Testis (tissue), 3 donors: ENCODE data around the gene HTR3A. TPM values are rescaled to one million over a fixed set of nuclear protein-coding genes. Genes with fewer than 3 reads are reported as not detected.

Source experiments
- DNase-seq: peaks from one replicate; pipeline ENCODE4 v3.0.0-alpha.2; 2019
- H3K27ac ChIP-seq, 2 donors: fragments of 200-600 bp; sonication (generic); one replicate each; pipeline ENCODE4 v1.5.1; 2019
- H3K27me3 ChIP-seq: fragments of 200-600 bp; sonication (generic); one replicate; pipeline ENCODE4 v1.5.1; 2019
- H3K36me3 ChIP-seq: fragments of 200-600 bp; sonication (generic); one replicate; pipeline ENCODE4 v1.5.1; 2017; ENCODE audit warnings: low read depth; ENCODE audit errors: missing control alignments
- H3K4me1 ChIP-seq: fragments of 200-600 bp; sonication (generic); one replicate; pipeline ENCODE4 v1.5.1; 2019
- H3K4me3 ChIP-seq, 2 donors: fragments of 200-600 bp; sonication (generic); one replicate each; pipeline ENCODE4 v1.5.1; 2017 to 2019
- H3K9me3 ChIP-seq: fragments of 200-600 bp; sonication (generic); one replicate; pipeline ENCODE4 v1.5.1; 2017
- POLR2A ChIP-seq: fragments of 450-650 bp; IDR thresholded peaks from one replicate; pipeline ENCODE4 v1.6.1; 2017; ENCODE audit warnings: antibody characterized with exemption, mild to moderate bottlenecking, moderate library complexity
- WGBS, 2 donors: methylation state at CpG; one replicate each; pipeline ENCODE4 v1.1.5; 2018; 5-methylcytosine and 5-hydroxymethylcytosine counted together
- intact Hi-C: fragments of 100-400 bp; cut with DNase I; formaldehyde crosslinking; loops from one replicate; pipeline ENCODE4 v1.15.1; 2023; ENCODE audit warnings: low total_unique reads
- polyA plus RNA-seq: library from polyadenylated mRNA; stranded (reverse); fragments of 350-450 nt; fragmentation: Illumina TruSeq; extraction: RNeasy Lipid Tissue Mini Kit (QIAGEN cat#74804); gene quantifications from one replicate; pipeline ENCODE4 v1.2.3, GENCODE V29; 2014; ENCODE audit warnings: low read depth, low replicate concordance; ENCODE audit not compliant: insufficient read depth
- total RNA-seq, 2 donors: library from RNA; depleted of rRNA; stranded (reverse); fragments of >200 nt; gene quantifications; one replicate each; pipeline ENCODE4 v1.2.3, GENCODE V29; 2016
- TF ChIP-seq, protein P1 (sequence below), 3 experiments: fragments of 450-650 bp in 2 of 3; fragments of 200-600 bp in 1 of 3; sonication (generic) in 1 of 3; IDR thresholded peaks; one replicate each; pipeline ENCODE4 v1.5.1; 2016 to 2019; ENCODE audit warnings: antibody characterized with exemption in 3 of 3, mild to moderate bottlenecking in 2 of 3, moderate library complexity in 1 of 3

HTR3A gene
- total and polyA plus RNA-seq, 3 donors from 2014 or later, result 0.29 to 0.81 (median 0.39) TPM

DNA sequence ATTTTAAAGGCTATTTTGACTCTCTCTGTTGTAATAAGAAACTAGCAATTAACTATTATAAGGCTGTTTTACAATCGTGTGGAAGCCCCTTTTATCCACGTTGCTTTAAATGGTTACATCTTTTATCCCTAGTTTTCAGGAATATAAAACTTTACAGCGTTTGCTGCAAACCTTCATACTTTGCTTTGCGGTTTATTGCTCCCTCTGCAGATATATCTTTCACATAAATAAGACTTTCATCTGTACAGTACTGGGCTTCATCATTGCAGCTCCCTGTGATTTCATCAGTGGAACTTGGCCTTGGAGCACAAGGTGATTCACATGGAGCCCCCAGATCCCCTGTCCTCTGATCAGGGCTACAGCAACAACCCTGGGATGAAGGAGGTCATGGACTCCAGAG, 25.6 kb downstream of the HTR3A start:
- H3K4me3 ChIP-seq, result no peak overlapping the region
- no peaks in the 10 kb centered on the region for H3K9me3 ChIP-seq
- H3K4me1 ChIP-seq, result no peaks in the 10 kb centered on the region
- TF ChIP-seq POLR2A, result no peak
- TF ChIP-seq, protein P1, sequence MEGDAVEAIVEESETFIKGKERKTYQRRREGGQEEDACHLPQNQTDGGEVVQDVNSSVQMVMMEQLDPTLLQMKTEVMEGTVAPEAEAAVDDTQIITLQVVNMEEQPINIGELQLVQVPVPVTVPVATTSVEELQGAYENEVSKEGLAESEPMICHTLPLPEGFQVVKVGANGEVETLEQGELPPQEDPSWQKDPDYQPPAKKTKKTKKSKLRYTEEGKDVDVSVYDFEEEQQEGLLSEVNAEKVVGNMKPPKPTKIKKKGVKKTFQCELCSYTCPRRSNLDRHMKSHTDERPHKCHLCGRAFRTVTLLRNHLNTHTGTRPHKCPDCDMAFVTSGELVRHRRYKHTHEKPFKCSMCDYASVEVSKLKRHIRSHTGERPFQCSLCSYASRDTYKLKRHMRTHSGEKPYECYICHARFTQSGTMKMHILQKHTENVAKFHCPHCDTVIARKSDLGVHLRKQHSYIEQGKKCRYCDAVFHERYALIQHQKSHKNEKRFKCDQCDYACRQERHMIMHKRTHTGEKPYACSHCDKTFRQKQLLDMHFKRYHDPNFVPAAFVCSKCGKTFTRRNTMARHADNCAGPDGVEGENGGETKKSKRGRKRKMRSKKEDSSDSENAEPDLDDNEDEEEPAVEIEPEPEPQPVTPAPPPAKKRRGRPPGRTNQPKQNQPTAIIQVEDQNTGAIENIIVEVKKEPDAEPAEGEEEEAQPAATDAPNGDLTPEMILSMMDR (IDR thresholded peaks at IDR 0.05), result no peak
- H3K27ac ChIP-seq, result no peak overlapping the region
- no peak for DNase-seq
- H3K27me3 ChIP-seq, result no peaks in the 10 kb centered on the region
- 76 to 77% methylated on average over 4 of the region's 4 CpGs for WGBS, 2 donors
- intact Hi-C loops, result no loop called here
- H3K36me3 ChIP-seq, result no peaks in the 10 kb centered on the region

DNA sequence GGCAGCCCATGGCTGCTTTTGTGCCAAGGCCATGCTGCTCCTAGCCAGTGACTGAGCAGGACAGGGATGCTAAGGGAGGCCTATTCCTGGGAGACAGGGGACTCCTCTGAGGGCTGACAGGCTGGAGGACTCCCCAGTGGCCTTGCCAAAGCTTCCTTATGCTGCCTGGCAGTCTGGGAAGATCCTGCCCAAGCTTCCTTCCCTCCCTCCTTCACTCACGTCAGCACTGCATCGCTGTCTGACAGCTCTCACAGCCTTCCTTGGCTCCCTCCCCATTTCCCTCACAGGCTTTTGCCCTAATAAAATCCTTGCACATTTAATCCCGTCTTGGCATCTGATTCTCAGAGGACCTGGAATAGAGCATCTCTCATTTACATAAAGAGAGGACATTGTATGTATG, 26.5 kb downstream of the HTR3A start:
- intact Hi-C loops, result no loop called here
- Histone ChIP-seq H3K27ac (no peak overlapping the region), H3K4me1 (no peaks in the 10 kb centered on the region), H3K27me3 (no peaks in the 10 kb centered on the region), H3K36me3 (no peaks in the 10 kb centered on the region), H3K4me3 (no peak overlapping the region), H3K9me3 (no peaks in the 10 kb centered on the region)
- 76 to 78% methylated on average over 3 of the region's 3 CpGs for WGBS, 2 donors
- TF ChIP-seq, protein P1 (IDR thresholded peaks at IDR 0.05), result no peak
- no peak for TF ChIP-seq POLR2A
- no peak for DNase-seq

DNA sequence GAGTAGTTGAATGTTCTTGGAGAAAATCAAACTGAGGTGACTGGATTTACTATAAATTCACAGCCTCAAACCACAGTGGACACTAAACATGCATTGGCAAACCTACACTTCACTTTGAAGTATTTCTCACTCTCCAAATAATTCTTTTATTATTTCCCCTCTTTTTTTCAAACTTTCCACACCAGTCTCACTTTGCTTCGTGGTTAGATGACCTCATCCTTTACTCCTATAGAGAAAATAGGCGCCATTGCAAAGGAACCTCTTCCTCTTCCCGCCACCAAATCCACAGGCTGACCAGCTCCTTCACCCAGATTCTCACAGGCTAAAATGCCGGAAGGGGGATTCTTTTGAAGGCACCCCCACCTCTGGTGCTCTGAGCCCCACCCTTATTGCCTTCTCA, 33.4 kb downstream of the HTR3A start:
- Histone ChIP-seq H3K36me3 (no peaks in the 10 kb centered on the region), H3K27me3 (no peaks in the 10 kb centered on the region), H3K4me3 (no peak overlapping the region), H3K9me3 (no peaks in the 10 kb centered on the region), H3K4me1 (no peaks in the 10 kb centered on the region), H3K27ac (no peak overlapping the region)
- intact Hi-C loops, result no loop called here
- TF ChIP-seq POLR2A, result no peak
- TF ChIP-seq, protein P1 (IDR thresholded peaks at IDR 0.05), result no peak
- 66 to 68% methylated on average over 4 of the region's 4 CpGs for WGBS, 2 donors
- no peak for DNase-seq

DNA sequence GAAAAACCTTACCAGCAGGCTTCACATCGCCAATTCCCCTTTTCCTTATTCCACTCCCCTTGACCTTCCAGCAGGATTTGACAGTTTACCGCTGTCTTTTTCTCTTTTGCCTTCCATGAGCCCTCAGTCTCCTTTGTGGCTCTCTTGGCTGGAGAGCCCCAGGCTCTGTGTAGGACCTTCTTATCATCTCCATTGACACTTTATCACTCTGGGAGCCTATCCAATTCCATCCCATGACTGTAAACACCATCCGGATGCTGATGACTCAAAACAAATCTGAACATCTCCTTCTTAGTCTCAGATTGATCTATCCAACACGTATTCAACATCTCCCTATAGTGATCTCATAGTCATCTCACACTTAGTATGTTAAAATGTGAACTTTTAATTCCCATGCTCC, 36.0 kb downstream of the HTR3A start:
- no peaks in the 10 kb centered on the region for H3K9me3 ChIP-seq
- H3K27me3 ChIP-seq, result no peaks in the 10 kb centered on the region
- intact Hi-C loops, result no loop called here
- WGBS, 2 donors, result 71 to 73% methylated on average over 4 of the region's 4 CpGs
- no peak overlapping the region for H3K4me3 ChIP-seq
- no peaks in the 10 kb centered on the region for H3K4me1 ChIP-seq
- no peaks in the 10 kb centered on the region for H3K36me3 ChIP-seq
- no peak for DNase-seq
- no peak overlapping the region for H3K27ac ChIP-seq
- TF ChIP-seq, protein P1 (IDR thresholded peaks at IDR 0.05), result no peak
- TF ChIP-seq POLR2A, result no peak

DNA sequence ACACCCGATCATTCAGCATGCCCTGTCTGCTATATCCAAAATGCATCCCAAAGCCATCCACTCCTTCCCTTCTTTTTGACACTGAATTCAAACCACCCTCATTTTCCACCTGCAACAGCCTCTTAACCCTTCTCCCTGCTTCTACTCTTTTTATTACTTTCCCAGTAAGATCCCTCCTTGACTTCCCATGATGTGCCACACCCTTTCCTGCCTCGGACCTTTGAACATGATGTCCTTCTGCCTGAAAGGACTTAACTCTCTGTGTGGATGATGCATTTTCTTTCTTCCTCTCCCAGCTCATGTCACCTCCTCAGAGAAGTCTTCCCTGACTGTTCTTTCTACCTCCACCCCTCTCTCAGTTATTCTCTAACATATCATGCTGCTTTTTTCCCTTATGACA, 36.5 kb downstream of the HTR3A start:
- no peaks in the 10 kb centered on the region for H3K4me1 ChIP-seq
- H3K27ac ChIP-seq, result no peak overlapping the region
- H3K36me3 ChIP-seq, result no peaks in the 10 kb centered on the region
- WGBS, 2 donors, result 43 to 71% methylated on average over 2 of the region's 2 CpGs
- no peak for DNase-seq
- no peaks in the 10 kb centered on the region for H3K9me3 ChIP-seq
- intact Hi-C loops, result no loop called here
- TF ChIP-seq, protein P1 (IDR thresholded peaks at IDR 0.05), result no peak
- no peak for TF ChIP-seq POLR2A
- no peak overlapping the region for H3K4me3 ChIP-seq
- no peaks in the 10 kb centered on the region for H3K27me3 ChIP-seq
